NCI-H2029 (cell line): ENCODE data around the gene CHST15.

Experiments used
- DNase-seq: peaks from one replicate; lab custom pipeline; 2025; lab: John Stamatoyannopoulos, UW

Gene CHST15

GRCh38 chr10:124011464-124011863 is 81.9 kb downstream of the CHST15 start:
- DNase-seq: no peak

GRCh38 chr10:124010563-124011131 is 82.8 kb downstream of the CHST15 start:
- DNase-seq: no peak

GRCh38 chr10:124010024-124010423 is 83.4 kb downstream of the CHST15 start:
- no peak for DNase-seq

GRCh38 chr10:124009231-124010015 is 84.0 kb downstream of the CHST15 start:
- no peak for DNase-seq

- DNase-seq: no peak
These were observed 84.7 kb downstream of the CHST15 start for GRCh38 chr10:124008681-124009080.

- no peak for DNase-seq
These were observed 85.2 kb downstream of the CHST15 start for GRCh38 chr10:124008187-124008586.

DNA sequence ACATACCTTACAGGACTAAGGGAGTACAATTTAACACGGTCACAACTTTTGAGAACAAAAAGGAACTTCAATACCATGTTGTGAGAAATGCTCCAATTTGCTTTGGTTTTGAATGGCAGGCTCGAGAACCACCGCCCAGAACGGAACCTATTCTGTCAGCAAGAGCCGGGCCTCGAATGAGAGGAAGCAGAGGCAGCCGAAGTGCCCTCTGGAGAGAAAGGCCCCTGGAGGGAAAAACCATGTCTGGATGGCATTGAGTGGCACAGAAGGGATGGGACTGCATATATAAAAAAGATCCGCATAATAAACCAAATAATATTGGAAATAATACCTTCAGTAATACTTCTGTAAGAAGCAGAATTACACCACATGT is 85.6 kb downstream of the CHST15 start:
- no peak for DNase-seq

DNA sequence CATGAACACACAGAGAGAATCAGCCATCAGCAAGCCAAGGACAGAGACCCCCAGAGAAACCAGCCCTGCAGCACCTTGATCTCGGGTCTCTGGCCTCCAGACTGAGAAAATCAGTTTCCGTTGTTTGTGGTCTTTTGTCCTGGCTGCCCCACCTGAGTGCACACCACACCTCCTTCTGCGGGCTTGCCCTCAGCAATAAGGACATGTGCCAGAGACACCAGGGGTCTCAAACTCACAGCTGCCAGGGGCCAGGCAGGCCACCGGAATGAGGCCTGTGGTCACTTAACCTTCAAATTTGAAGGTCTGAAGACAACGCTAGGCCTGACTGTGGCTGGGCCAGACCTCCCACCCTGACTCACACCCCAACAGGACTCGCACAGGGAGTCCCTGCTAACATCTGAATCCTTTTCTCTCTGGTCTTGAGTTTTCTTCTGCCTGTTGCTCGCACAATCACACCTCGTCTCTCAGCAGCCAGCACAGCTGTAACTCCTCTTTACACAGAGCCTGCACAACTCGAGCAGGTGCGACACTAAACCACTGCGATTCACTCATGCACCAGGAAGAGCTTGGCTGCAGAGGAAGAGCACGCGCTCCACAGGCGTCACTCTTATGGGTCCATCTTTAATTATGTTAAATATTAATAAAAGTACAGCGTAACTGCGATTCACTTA is 86.2 kb downstream of the CHST15 start:
- DNase-seq: no peak

- no peak for DNase-seq
These were observed 86.9 kb downstream of the CHST15 start for GRCh38 chr10:124006526-124006925.

- DNase-seq: no peak
These were observed 87.4 kb downstream of the CHST15 start for GRCh38 chr10:124005991-124006392.

- no peak for DNase-seq
These were observed 88.3 kb downstream of the CHST15 start for GRCh38 chr10:124005091-124005490.

- DNase-seq: no peak
These were observed 88.8 kb downstream of the CHST15 start for GRCh38 chr10:124004663-124005004.

DNA sequence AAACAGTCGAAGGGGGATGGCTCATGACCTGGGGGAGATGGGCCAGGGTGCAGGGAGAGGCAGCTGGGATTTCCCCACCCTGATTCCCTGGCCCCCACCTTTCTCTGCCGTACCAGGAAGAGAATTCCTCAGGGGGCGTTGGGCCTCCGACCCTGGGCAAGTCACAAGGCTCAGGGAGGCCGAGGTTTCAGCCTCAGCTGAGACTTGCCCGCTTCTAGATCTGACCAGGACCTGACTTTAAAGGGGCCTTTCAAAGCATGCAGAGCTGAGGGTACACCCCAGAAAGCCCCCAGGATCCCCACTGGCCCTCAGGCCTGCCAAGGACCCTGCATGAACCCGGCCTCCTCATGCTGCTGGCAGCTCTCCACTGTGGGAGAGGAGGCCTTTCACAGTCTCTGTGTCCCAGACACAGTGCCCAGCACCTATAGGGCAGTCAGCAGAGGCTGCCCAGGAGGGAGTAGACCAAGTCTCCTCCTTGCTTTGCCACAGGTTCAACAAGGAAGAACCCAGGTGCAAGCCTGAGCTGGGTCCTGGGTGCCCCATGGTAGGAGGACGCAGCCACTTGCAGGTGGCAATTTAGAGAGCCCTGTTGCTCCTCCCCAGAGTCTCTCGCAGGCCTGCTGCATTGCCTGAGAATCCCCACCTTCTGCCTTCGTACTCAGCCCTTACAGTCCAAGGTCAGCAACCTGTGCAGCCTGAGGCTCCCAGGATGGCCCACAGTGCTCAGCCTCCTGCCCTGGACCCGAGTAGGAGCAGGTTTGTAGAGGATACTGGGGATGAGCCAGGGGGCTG is 89.3 kb downstream of the CHST15 start:
- DNase-seq: no peak

GRCh38 chr10:124003481-124003870 is 89.9 kb downstream of the CHST15 start:
- DNase-seq: no peak

DNA sequence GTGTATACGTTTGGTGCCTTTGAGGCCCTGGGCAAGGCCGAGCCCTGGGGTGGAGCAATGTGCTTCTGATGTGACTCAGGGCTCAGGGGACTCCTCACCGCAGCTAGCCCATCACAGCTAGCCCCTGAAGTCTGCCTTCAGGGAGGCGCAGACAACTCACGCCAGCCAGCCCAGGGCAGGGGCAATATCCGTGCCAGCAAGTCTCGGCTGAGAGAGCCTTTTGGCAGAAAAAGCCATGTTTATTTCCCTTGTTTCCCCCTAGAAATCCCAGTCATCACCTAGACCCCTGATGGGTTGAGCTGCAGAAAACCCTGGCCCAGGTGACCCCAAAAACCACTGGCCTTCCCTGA is 90.4 kb downstream of the CHST15 start:
- DNase-seq: no peak

- DNase-seq: no peak
These were observed 90.9 kb downstream of the CHST15 start for GRCh38 chr10:124002391-124003069.

DNA sequence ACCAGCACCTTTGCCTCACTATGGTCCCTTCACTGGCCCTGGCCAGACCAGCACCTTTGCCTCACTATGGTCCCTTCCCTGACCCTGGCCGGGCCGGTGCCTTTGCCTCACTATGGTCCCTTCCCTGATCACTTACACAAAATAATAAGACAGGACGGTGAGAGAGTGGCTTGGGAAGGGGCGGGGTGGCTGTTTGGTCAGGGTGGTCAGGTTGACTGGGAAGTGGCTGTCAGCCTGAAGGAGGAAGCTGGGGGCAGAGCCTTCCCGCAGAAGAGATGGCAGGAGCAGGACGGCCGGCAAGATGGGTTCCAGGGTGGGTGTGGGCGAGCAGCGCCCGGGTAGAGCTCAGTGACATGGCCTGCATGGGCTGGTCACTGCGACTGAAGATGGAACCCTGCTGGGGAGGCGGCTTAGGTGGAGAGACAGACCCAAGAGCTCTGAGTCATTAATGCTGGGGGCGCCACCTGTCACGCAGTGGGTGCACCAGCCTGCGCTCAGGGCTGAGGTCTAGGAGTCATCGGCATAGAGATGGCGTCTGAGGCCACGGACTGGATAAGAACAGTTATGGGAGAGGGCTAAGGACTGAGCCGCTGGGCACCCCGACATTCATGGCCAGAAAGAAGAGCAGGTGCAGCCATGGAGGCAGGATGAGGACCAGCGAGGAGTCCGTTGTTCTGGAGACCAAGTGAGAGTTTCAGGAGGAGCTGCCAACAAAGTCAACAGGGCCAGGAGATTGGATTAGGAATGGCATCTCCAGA is 91.8 kb downstream of the CHST15 start:
- DNase-seq: no peak

DNA sequence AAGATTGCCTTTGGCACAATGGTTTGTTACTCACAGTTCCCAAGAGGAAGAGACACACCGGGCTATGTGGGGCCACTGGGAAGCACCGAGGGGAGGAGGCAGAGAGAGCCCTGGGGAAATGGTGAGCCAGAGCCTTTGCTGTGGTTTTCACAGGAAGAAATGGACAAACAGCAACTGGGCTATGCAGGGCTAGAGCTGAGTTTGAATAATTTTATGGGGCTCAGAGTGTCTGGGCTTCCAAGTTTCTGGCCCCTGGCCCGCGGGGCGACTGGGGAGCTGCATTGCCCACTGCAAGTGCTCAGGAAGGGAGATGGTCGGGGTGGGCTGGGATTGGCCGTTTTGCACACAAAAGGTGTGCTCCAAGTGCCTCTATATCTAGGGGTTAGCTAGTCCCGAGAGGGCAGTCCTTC is 92.6 kb downstream of the CHST15 start:
- no peak for DNase-seq

DNA sequence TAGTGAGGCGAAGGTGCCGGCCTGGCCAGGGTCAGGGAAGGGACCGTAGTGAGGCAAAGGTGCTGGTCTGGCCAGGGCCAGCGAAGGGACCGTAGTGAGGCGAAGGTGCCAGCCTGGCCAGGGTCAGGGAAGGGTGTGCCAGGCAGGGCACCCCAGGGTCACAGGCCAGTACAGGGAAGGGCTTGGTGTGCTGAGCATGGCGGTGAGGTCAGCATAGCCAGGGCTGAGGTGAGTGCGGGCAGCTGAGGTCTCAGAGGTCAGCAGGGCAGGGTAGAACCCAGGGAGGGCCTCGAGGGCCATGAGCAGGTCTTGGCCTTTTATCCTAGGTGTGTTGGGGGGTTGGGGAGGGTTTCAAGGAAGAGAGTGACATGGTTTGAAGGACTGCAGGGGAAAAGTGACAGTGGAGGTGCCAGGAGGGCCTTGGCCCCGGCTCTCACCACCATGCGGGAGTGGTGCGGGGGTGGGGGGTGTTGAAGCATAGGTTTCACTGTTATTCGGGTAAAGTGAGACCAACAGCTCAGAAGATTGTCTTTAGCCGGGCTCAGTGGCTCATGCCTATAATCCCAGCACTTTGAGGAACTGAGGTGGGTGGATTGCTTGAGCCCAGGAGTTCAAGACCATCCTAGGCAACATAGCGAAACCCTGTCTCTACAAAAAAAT is 93.3 kb downstream of the CHST15 start:
- DNase-seq: no peak

GRCh38 chr10:123999261-123999660 is 94.1 kb downstream of the CHST15 start:
- no peak for DNase-seq
